SK-N-DZ (cell line): ENCODE results near the gene UBE2L6.

ENCODE experiments used
- DNase-seq: peaks from one replicate; pipeline ENCODE4 v3.0.0-alpha.2; 2015; ENCODE audit warnings: low spot score

The UBE2L6 gene

DNA sequence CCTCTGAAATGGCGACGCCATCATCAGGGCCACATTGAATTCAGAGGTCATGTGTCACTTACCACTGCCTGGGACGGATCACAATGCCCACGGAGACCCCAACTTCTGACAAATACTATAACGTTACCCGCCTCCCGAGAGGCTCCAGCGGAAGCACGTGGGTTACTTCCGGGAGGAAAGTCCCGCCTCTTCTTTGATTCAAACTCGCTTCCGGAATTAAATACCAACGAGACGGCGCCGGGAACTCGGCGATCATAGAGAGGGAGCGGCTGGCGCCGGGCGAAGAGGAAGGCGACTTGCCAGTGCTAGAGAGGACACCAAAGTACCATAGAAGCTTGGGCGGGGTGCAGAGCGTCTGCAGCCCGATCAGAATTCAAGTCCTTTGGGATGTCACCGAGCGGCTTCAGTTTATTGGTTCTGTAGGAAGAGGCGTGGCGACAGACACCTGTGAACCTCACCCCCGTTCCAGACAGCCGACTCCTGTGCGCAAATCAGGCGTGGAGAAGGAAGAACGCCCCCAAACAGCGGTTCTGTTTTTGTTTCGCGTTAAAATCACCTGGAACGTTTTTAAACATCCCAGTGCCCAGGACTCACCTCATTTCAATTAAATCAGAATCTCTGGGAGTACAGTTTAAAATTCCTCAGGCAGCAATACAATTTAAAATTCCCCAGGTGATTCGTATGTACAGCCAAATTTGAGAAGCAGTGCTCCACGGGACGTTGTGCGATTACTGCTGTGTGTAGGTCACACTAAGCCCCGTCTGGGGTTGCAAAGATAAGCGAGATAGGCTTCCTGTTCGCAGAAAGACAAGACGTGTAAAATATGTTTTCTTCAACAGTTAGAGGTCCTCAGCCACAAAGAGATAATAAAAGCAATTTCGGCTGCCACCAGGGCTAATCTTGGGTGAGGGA is 36.6 kb downstream of the UBE2L6 start, which contains the start of gene TIMM10:
Gene TIMM10, minus strand, starts transcription at position 159 of the 912 bp plus-strand sequence. CDS start 565 bp downstream, outside the sequence.
- peak; percentile 99 for DNase-seq

DNA sequence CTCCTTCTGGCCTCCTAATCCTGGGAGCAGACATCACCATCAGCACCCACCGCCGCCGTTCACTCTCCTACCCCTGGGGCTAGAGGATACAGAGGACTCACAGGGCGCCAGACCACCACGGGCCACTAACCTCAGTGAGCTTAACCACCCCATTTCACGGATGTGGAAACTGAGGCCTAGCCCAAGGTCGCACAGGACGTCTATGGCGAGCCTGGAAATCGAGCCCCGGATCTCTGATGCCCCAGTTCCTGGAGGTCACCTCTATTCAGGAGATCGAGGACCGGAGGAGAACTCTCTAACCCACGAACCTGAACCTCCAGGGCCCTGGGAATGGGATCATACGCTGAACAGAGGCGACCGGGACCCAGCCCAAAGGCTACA is 37.3 kb downstream of the UBE2L6 start:
- DNase-seq = no peak

DNA sequence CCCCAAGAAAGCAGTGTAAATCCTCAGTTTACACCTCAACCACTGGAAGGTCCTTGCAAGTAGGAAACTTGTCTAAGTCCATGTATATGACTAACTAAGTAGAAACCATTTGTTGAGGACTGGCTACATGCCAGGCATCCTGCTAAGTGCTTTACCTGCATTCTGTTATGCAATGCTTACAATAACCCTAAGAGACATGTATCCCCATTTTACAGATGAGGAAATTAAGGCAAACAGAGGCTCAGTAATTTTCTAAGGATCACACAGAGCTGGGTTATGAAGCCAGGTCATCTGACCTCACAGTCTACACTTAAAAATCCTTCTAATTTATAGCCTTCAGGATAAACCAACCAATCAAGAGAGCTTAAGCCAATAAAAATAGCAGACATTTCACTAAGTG is 38.5 kb downstream of the UBE2L6 start:
- no peak for DNase-seq

DNA sequence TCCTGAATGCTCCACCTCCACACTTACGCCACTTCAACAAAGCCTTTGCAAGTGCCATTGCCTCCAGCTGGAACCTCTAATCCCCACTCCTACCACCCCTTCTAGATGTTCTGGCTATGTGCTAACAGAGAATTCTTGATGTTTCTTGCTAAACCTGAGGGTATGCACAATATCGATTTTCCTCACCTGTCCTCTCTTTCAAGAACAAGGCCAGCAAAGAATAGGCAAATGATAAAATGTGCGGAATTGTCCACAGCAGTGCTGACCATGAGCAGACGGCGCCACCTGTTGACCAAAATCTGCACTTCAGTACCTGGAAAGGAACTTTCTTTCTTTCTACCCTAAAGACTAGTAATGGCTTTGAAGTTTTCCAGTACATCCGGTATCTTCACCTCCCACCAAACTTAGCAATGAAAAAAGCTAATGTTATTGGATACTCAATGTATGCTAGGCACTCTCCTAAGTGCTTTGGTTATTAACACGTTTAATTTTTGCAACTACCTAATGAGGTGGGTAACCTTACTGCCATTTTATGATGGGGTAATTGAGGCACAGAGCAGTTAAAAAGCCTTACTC is 40.3 kb downstream of the UBE2L6 start:
- peak; percentile 60 for DNase-seq

- DNase-seq = no peak
Measured at GRCh38 chr11:57523419-57523818, 44.1 kb downstream of the UBE2L6 start.

DNA sequence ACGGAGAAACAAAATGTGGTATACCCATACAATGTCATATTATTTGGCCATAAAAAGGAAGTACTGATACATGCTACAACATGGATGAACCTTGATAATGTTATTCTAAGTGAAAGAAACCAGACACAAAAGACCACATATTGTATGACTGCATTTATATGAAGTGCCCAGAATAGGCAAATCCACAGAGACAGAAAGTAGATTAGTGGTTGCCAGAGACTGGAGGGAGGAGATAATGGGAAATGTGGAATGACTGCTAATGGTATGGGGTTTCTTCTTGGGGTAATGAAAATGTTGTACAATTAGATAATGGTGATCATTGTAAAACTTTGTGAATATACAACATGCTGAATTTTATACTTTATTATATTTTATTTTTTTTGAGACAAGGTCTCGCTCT is 46.4 kb downstream of the UBE2L6 start:
- no peak for DNase-seq

DNA sequence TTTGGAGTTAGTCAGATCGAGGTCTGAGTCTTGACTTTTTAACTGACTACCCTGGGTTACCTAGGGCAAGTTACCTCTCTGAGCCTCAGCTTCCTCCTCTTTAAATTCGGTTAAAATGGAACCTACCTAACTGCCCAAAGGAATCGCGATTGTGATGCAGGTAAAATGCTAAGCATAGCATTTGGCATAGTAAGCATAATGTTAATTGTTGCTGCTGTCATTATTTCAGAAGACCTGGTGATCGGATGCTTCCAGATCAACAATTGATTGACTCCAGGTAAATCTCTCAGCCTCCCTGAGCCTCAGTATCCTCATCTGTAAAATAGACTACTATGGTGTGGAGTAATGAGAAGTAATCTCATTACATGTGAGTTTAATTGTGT is 51.4 kb downstream of the UBE2L6 start:
- DNase-seq = no peak

- DNase-seq = peak; percentile 47
Measured at GRCh38 chr11:57515332-57516060, 52.0 kb downstream of the UBE2L6 start, which contains the start of gene SLC43A1. SLC43A1 (minus strand) TSS chr11:57515702; CDS start chr11:57514111, 1,591 bp downstream.

- peak; percentile 58 for DNase-seq
Measured at GRCh38 chr11:57514538-57515331, 52.7 kb downstream of the UBE2L6 start.

GRCh38 chr11:57513911-57514537 is 53.4 kb downstream of the UBE2L6 start:
- no peak for DNase-seq

GRCh38 chr11:57513452-57513795 is 54.0 kb downstream of the UBE2L6 start:
- no peak for DNase-seq

DNA sequence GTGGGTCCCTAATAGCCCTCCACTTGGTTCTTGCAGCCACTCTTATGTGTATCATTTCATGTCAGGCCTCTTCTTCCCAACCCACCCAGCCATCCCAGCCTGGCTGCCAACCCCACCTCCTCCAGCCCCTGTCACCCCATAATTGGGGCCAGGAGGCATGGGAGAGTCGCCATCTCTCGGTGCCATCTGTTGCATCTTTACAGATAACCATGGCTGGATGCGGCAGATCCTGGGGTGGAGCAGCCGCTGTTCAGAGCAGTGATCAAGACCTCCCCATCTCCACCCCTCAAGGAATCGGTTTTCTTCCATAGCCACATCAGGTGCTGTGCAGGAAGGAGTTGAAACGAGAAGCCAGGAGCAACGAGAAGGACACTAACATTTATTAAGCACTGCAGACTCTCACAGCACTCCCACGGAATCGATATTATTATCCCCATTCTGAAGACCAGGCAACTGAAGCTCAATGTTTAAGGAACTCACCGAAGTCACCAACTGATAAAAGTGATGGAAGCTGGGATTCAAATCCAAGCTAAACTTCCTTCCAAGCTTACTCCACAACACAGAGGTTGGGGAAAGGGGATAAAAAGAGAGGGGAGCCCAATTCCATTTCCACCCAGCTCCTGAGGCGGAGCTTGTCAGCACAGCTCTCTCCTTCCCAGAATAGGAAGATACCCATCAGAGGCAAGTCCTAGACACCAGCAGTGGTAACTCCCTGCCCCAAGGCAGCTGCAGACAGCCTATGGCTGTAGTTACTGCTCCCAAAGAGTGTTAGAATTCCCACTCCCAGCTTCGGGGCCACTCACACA is 54.6 kb downstream of the UBE2L6 start:
- DNase-seq = no peak

- DNase-seq = no peak
Measured at GRCh38 chr11:57511741-57512430, 55.6 kb downstream of the UBE2L6 start.

GRCh38 chr11:57508341-57509170 is 58.9 kb downstream of the UBE2L6 start:
- no peak for DNase-seq

DNA sequence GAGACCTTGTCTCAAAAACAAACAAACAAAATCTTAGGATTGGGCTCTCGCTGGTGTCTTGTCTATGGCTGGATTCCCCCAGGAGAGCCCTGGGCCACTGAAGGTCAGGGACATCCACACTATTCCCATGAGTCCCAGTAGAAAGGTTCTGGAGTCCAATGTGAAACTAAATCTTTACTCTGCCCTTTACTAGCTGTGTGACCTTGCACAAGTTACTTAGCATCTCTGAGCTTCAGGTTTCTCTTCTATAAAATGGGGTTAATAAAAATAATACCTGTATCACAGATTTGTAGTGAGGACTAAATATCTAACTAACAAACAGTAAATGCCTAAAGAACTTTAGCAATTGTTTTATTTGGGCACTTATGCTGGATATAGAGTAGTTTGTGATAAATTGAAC is 61.0 kb downstream of the UBE2L6 start:
- DNase-seq = no peak

DNA sequence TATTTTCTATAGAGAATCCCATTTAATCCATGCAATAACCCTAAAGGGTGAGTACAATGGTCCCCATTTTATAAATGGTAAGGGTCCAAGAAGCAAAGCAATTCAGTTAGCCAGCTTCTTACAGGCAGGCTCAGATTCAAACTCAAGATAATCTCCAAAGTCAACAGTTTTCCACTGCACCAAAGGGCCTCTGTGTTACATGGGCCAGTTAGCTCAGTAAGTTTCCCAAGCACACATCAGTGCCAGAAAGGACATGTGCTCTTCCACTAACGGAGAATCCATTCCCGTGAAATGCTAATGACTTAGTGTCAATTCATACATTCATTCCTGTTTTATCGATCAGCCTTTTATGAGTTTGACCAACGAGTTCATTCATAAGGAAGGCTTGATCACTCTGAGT is 63.0 kb downstream of the UBE2L6 start:
- no peak for DNase-seq

DNA sequence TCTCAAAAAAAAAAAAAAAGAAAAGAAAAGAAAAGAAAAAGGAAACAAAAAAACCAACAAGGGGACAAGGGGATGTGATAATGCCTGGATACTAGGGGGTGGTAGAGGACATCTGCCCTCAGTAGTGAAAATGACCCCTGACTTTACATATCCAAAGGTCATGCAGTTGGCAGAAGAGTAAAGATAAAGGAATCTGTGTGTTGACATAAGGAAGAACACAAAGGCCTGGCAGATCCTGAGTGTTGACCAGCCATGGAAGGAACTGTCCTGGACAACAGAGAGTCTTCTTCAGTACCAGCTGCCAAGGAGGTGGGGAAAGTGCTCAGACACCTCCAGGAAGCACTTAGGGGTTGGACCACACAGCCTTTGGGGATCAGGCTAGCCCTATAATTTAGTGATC is 64.6 kb downstream of the UBE2L6 start:
- no peak for DNase-seq

GRCh38 chr11:57502376-57502775 is 65.1 kb downstream of the UBE2L6 start:
- DNase-seq = no peak

DNA sequence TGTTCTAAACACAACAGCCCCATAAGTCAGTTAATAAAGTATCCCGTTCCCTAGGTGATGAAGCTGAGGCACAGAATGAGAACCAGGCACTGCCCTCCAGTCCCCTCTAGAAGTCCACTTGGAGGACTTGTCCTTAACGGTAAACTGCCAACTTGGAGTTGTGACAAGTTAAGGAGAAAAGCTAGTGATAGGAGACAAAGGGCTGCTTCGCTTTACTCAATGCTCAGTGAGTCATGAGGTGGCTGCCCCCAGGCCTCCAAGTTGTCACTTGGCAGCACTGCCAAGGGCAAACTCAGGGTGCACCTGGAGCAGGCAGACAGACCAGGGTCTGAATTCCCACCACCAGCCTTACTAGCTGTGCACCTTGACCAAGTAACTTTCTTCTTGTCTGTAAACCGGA is 65.5 kb downstream of the UBE2L6 start:
- DNase-seq = no peak
